HEK293 (cell line): Measurements from ENCODE around the gene ZNF608.

Experiments
- BCL11B ChIP-seq: fragments of 450-650 bp; formaldehyde crosslinking; IDR thresholded peaks from 2 replicates; pipeline ENCODE4 v1.5.1; 2016; ENCODE audit warnings: low read depth, missing biosample characterization, missing genetic modification characterization
- FEZF1 ChIP-seq: fragments of 450-650 bp; formaldehyde crosslinking; IDR thresholded peaks from 2 replicates; pipeline ENCODE4 v1.5.1; 2016; ENCODE audit warnings: missing biosample characterization, missing genetic modification characterization
- GLIS1 ChIP-seq: fragments of 450-650 bp; formaldehyde crosslinking; IDR thresholded peaks from 2 replicates; pipeline ENCODE4 v1.5.1; 2016; ENCODE audit warnings: missing biosample characterization, missing genetic modification characterization
- GLIS2 ChIP-seq: fragments of 450-650 bp; formaldehyde crosslinking; IDR thresholded peaks from 2 replicates; pipeline ENCODE4 v1.5.1; 2016; ENCODE audit warnings: missing biosample characterization, missing genetic modification characterization
- HOXD13 ChIP-seq: sonication (generic); formaldehyde crosslinking; IDR thresholded peaks from 2 replicates; pipeline ENCODE4 v1.8.0; 2022; ENCODE audit warnings: missing genetic modification reagents, borderline replicate concordance
- OVOL3 ChIP-seq: fragments of 450-650 bp; formaldehyde crosslinking; IDR thresholded peaks from 2 replicates; pipeline ENCODE4 v1.5.1; 2016; ENCODE audit warnings: missing biosample characterization, missing genetic modification characterization
- PATZ1 ChIP-seq: fragments of 450-650 bp; formaldehyde crosslinking; IDR thresholded peaks from 2 replicates; pipeline ENCODE4 v1.5.1; 2016; ENCODE audit warnings: missing biosample characterization, missing genetic modification characterization
- PRDM10 ChIP-seq: fragments of 450-650 bp; formaldehyde crosslinking; IDR thresholded peaks from 2 replicates; pipeline ENCODE4 v1.5.1; 2016; ENCODE audit warnings: missing biosample characterization, missing genetic modification characterization
- ZBTB26 ChIP-seq: fragments of 450-650 bp; formaldehyde crosslinking; optimal IDR thresholded peaks from 2 replicates; pipeline ENCODE3; 2016; ENCODE audit warnings: missing biosample characterization, mild to moderate bottlenecking, missing genetic modification characterization
- ZNF18 ChIP-seq: fragments of 450-650 bp; formaldehyde crosslinking; IDR thresholded peaks from 2 replicates; pipeline ENCODE4 v1.5.1; 2016; ENCODE audit warnings: missing biosample characterization, missing genetic modification characterization
- ZNF19 ChIP-seq: fragments of 450-650 bp; formaldehyde crosslinking; IDR thresholded peaks from 2 replicates; pipeline ENCODE4; 2016; ENCODE audit warnings: missing biosample characterization, missing genetic modification characterization, low read depth
- ZNF266 ChIP-seq: fragments of 450-650 bp; formaldehyde crosslinking; IDR thresholded peaks from 2 replicates; pipeline ENCODE4 v1.5.1; 2016; ENCODE audit warnings: missing biosample characterization, missing genetic modification characterization, low read depth
- ZNF335 ChIP-seq: fragments of 450-650 bp; formaldehyde crosslinking; conservative IDR thresholded peaks from 2 replicates; pipeline ENCODE4 v1.5.1; 2016; ENCODE audit warnings: missing biosample characterization, missing genetic modification characterization
- ZNF350 ChIP-seq: fragments of 450-650 bp; formaldehyde crosslinking; IDR thresholded peaks from 2 replicates; pipeline ENCODE4 v1.5.0; 2017; ENCODE audit warnings: missing biosample characterization, mild to moderate bottlenecking, missing genetic modification characterization
- ZNF37A ChIP-seq: fragments of 450-650 bp; IDR thresholded peaks from 2 replicates; pipeline ENCODE4 v1.5.1; 2018; ENCODE audit warnings: missing biosample characterization, missing genetic modification characterization
- ZNF580 ChIP-seq: fragments of 450-650 bp; formaldehyde crosslinking; IDR thresholded peaks from 2 replicates; pipeline ENCODE4 v1.5.1; 2016; ENCODE audit warnings: missing biosample characterization, missing genetic modification characterization
- ZNF596 ChIP-seq: fragments of 450-650 bp; IDR thresholded peaks from 2 replicates; pipeline ENCODE4 v1.5.0; 2018; ENCODE audit warnings: missing biosample characterization, mild to moderate bottlenecking, missing genetic modification characterization, moderate library complexity
- ZNF660 ChIP-seq: fragments of 450-650 bp; IDR thresholded peaks from 2 replicates; pipeline ENCODE4 v1.5.1; 2018; ENCODE audit warnings: missing biosample characterization, mild to moderate bottlenecking, missing genetic modification characterization
- ZNF664 ChIP-seq: fragments of 450-650 bp; formaldehyde crosslinking; IDR thresholded peaks from 2 replicates; pipeline ENCODE4 v1.5.1; 2016; ENCODE audit warnings: missing biosample characterization, missing genetic modification characterization
- ZNF692 ChIP-seq: fragments of 450-650 bp; formaldehyde crosslinking; IDR thresholded peaks from 2 replicates; pipeline ENCODE4 v1.5.1; 2016; ENCODE audit warnings: missing biosample characterization, missing genetic modification characterization
- ZNF837 ChIP-seq: fragments of 450-650 bp; formaldehyde crosslinking; IDR thresholded peaks from 2 replicates; pipeline ENCODE4 v1.5.1; 2016; ENCODE audit warnings: missing biosample characterization, missing genetic modification characterization
- ZNF843 ChIP-seq: fragments of 450-650 bp; formaldehyde crosslinking; IDR thresholded peaks from 2 replicates; pipeline ENCODE4 v1.5.1; 2016; ENCODE audit warnings: missing biosample characterization, missing genetic modification characterization
- ZSCAN30 ChIP-seq: fragments of 450-650 bp; IDR thresholded peaks from 2 replicates; pipeline ENCODE4 v1.5.1; 2018; ENCODE audit warnings: missing biosample characterization, mild to moderate bottlenecking, missing genetic modification characterization, moderate library complexity
- ZSCAN4 ChIP-seq: fragments of 450-650 bp; formaldehyde crosslinking; IDR thresholded peaks from 2 replicates; pipeline ENCODE4 v1.5.1; 2017; ENCODE audit warnings: missing biosample characterization, missing genetic modification characterization

The ZNF608 gene

GRCh38 chr5:124748687-124749594, 2.5 kb upstream of the ZNF608 start (continued):
- TF ChIP-seq ZNF580 (tag by site-specific recombination) (0 out of 2 replicates have a peak, but pooled peaks have one; percentile 9), BCL11B (no peak), GLIS1 (tag by site-specific recombination) (peak; percentile 93), OVOL3 (tag by site-specific recombination) (no peak), ZNF335 (tag by site-specific recombination) (peak; percentile 75), ZBTB26 (peak; percentile 15), ZNF837 (0 out of 2 replicates have a peak, but pooled peaks have one; percentile 14), ZNF692 (tag by site-specific recombination) (peak; percentile 46; the same call in 1 of the 2 replicates), ZNF664 (tag by site-specific recombination) (0 out of 2 replicates have a peak, but pooled peaks have one; percentile 8), ZNF660 (peak; percentile 16; the same call in 1 of the 2 replicates), PRDM10 (peak; percentile 94), HOXD13 (peak; percentile 15; the same call in 1 of the 2 replicates), ZNF37A (no peak), ZNF19 (tag by site-specific recombination) (no peak), GLIS2 (tag by site-specific recombination) (peak; percentile 98), ZNF843 (tag by site-specific recombination) (peak; percentile 61), ZSCAN4 (tag by site-specific recombination) (peak; percentile 89), ZNF596 (tag by site-specific recombination) (peak; percentile 34; the same call in 1 of the 2 replicates), ZSCAN30 (peak; percentile 76), ZNF266 (tag by site-specific recombination) (no peak), PATZ1 (tag by site-specific recombination) (peak; percentile 97), ZNF18 (tag by site-specific recombination) (peak; percentile 52), FEZF1 (tag by site-specific recombination) (peak; percentile 81), ZNF350 (tag by site-specific recombination) (no peak)
